PC-9 (cell line): ENCODE data around the gene CDKN2C.

Experiments used
- EZH2 ChIP-seq: fragments of 200-600 bp; sonication (generic); IDR thresholded peaks from 2 replicates; pipeline ENCODE4 v1.8.0; 2017; ENCODE audit warnings: antibody characterized with exemption, low read depth
- TF ChIP-seq, protein P1 (sequence below): fragments of 200-600 bp; sonication (generic); conservative IDR thresholded peaks from 2 replicates; pipeline ENCODE4 v1.6.1; 2017; ENCODE audit warnings: mixed run types, antibody characterized with exemption, mild to moderate bottlenecking, moderate library complexity

DNA sequence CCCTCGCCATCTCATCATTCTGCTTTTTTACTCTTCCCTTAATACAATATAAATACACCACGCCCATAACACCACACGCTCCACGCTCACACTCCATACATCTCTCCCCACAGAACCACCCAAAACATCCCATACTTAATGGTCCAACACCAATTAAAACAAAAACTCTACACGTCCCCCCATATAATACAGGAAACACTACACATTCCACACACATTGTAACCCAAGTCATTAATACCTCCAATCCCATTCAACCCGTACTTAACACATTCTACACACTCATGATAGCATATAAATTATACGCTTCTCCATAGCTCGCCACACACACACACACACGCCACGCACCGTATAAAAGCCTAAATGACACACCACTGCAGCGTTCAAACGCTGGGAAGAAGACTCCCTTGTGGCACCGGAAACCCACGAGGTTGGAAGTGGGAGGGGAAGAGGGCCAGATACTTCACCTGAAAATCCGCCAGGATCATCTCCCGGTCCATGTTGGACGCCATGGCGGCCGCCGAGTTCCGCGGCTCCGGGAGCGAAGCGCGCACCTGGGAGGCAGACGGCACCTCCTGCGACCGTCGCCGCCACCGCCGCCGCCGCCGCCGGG lies 10.6 kb upstream of the CDKN2C start:
- TF ChIP-seq, protein P1, sequence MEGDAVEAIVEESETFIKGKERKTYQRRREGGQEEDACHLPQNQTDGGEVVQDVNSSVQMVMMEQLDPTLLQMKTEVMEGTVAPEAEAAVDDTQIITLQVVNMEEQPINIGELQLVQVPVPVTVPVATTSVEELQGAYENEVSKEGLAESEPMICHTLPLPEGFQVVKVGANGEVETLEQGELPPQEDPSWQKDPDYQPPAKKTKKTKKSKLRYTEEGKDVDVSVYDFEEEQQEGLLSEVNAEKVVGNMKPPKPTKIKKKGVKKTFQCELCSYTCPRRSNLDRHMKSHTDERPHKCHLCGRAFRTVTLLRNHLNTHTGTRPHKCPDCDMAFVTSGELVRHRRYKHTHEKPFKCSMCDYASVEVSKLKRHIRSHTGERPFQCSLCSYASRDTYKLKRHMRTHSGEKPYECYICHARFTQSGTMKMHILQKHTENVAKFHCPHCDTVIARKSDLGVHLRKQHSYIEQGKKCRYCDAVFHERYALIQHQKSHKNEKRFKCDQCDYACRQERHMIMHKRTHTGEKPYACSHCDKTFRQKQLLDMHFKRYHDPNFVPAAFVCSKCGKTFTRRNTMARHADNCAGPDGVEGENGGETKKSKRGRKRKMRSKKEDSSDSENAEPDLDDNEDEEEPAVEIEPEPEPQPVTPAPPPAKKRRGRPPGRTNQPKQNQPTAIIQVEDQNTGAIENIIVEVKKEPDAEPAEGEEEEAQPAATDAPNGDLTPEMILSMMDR = no peak
- no peak for TF ChIP-seq EZH2
